ENCODE data around the gene CNTN6.

The CNTN6 gene

DNA sequence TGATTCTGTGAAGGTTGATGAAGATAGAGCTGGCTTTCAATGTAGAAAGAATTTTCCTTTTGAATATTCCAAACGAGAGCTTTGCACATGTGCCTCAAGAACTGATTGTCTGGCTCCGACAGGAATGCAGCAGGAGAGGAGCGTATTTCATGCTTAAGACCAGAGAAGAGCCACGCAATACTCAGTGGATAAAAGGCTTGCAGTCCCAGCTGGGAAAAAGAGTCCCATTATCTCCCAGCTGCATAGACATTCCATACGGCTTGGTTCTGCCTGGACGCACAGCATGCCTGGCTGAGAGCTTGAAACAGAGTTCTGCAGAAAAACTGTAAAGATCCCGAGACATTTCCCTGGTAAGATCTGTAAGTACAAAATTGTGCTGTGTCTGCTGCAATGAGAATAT, at the start of gene CNTN6:
CNTN6 (plus strand) TSS at position 254 of the 400 bp plus-strand sequence. CDS start 54,985 bp downstream, outside the sequence.
- no peak for DNase-seq

DNA sequence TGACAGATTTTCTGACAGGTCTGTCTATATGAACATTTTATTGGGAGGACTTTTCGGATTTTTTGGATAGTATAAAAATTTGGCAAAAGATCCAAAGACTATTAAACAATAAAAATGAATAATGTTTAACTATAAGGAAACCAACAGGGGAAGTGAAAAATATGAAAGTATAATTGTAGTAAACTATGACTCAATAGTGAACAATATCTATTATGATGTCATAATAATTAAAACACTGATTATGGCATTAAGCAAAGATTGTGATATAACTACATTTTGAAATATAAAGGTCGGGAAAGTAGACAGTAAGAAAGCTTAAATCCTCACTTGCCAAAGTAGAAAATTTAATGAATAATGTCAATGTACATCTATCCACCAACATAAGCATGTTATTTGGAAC, 44.3 kb upstream of the CNTN6 start:
- no peak for DNase-seq

DNA sequence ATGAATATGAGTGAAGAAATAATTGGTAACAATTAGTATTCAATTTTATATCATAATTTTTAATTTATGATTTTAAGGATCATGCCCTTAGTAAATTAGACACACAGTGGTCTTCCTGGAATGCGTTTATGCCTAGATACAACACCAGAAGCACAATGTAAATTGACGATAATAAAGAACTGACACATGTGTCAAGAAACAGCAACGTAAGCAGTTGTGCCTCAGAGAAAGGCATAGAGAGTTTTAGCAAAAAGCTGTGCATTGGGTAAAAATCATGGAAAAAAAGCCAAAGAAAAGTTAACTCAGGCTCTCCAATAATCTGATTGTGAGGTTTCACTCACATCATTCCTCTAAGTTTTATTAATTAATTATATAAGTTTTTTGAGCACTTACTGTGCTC, 37.0 kb upstream of the CNTN6 start:
- DNase-seq: no peak

DNA sequence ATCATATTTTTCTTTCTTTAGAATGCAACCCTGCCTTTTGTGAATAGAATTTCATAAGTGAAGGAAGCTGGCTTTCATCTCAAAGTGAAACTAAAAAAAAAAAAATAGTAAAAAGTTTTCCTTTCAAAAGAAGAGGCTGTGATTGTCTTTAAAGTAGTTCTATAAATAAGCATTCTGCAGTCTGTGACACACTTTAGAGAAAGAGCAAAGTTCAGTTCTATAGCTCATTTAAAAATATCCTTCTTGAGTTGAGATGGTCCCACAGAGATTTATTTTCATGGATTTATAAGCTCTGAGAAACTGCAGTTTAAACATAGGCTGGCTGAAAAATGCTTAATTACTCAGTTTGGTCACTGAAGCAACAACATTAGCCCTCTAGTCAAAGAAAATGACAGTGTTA, 36.1 kb upstream of the CNTN6 start:
- DNase-seq: no peak

DNA sequence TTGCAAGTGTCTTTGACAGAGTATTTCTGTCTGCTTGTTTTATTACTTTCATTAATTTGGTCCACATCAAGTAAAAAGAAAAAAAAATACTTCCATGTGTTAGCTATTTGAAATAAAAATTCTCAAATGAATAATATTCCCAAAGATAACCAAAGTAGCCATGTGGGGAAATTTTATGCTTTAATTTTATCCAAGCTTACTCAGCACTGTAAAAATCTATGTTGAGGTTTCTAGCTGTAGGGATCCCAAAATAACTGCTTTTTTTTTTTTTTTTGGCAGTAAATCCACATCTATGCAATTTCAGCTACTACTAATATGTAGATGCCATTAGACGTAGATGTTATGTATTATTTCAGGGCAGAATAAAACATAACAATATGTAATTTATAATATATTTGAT, 35.4 kb upstream of the CNTN6 start:
- DNase-seq: no peak

DNA sequence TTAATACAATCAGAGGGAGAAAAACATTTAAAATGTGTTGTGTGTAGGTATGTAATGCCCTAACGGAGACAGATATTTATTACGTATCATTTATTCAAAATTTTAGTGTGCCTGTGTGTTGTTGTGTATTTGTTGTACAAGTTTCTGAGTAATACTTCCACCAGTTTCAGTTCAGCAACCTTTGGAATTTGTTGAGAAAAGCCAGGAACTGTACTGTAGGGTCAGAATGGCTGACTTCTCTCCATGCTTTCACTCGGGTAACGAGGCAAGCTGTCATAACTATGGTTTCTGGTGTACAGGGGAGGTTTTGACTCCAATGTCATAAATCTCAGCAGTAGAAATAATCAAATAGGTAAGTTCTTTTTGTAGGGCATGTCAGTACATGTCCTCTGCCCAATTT, 23.8 kb upstream of the CNTN6 start:
- DNase-seq: no peak

DNA sequence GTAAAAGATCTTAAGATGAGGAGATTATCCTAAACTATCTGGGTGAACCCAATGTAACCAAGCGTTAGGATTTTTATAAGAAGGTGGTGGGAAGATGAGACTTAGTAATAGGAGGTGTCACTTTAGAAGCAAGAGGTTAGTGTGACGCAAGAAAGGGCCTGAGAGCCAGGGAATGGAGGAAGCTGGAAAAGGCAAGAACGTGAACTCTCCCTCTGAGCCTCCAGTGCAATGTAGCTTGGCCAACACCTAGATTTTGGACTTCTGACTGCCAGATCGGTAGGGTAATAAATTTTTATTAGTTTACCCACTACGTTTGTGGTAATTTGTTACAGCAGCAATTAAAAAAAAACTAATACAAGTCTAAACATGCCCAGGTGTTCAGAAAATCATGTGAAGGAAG, 20.8 kb upstream of the CNTN6 start:
- DNase-seq: no peak

DNA sequence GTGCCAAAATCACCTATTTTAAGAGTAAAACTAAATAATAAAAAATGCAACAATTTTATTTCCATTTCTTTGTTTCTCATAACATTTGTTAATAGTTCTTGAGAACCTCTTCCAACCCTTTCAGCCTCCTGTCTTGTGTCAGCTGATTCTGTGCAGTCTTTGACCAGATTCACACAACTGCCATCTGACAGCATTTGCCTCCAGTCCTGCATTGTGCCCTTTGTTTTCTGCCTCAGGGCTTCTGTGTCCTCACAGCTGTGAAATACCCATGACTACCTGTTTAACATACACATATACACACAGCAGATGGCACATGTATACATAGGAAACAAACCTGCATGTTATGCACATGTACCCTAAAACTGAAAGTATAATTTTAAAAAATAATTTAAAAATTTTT, 13.2 kb upstream of the CNTN6 start:
- DNase-seq: no peak

DNA sequence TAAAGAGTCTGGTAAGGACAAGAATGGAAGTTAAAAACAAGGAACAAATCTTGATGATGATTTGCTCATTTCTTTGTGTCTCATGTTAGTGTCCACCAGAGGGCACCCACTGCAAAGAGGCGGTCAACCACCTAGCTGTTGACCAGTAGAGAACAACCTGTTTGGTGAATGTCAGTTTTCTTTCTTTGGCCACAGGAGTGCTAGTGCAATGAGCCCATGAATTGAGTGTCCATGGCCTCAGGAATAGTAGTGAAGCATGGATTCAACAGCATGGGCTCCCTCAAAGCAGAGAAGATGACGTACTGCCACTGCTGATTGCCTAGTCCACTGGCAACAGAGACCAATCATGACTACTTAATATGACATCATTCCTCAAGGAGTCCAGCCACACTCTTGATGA, 10.7 kb upstream of the CNTN6 start:
- no peak for DNase-seq

DNA sequence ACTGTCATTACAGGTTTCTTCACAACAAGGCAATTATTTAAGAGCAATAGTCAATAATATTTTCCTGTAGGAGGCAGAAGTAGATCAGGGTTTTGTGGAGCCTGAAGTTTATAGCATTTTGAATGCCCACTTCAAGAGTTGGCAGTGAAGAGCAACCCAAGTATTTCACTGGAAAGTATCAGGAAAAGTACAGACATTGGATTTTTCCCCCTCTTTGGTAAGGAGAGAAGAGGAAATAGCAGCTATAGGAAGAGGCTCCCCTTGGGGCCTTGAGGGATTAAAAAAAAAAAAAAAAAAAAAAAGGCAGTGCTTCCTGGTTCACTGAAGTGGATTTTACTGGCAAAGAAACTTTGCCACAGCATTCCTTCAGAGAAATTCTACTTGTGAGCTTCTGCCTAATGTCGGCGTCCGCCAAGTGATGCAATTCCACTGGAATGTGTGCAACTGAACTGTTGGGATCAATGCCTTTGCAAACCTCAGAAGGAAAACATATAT, 5.7 kb upstream of the CNTN6 start:
- DNase-seq: no peak

DNA sequence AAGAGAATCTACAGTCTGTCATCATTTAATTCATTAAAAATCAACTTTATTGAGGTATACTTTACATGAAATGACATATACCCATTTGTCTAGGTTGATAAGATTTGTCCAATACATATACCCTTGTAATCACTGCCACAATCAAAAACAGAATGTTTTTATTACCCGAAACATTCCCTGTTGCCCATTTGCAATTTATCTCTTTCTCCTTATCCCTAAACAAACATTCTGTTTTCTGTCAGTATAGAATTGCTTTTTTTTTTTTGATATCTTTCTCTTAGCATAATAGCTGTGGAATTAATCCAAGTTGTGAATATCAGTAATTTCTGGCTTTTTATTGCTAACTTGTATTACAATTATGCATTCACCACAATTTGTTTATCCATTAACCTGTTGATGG, 4.3 kb upstream of the CNTN6 start:
- DNase-seq: no peak

DNA sequence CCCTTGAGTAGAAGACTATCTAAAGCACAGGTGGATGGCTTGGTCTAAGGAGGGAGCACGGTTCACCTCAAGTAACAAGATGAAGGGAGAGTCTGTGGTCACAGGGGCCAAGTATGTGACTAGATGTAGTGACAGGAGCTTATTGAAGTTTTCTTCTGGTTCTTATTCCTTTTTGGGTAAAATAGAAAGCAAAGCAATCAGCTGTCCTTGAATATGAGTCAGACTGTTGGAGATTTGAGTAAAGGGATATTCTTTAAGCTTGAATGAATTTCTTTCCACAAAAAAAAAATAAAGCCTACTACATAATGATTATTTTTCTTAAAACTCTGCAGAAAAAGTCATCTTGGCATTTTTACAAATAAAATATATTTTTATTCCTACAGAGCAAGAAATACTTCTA, 1.5 kb upstream of the CNTN6 start:
- DNase-seq: no peak

DNA sequence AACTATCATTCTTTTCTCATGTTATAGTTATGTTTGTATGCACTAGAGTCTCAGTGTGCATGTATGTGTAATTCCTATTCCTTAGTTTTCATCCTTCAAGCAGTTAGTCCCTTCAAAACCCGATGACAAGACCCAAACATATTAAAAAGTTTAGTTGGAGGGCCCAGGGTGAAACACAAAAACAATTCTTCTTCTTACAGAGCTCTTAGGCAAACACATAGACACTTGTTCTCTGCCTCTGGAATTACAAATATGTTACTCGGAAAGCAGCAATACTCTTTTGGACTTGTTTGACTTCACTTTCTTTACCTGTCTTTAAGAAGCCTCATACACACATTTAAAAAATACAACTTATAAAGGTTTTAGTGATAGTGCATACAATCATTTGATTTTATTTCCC, 763 bp upstream of the CNTN6 start:
- no peak for DNase-seq

DNA sequence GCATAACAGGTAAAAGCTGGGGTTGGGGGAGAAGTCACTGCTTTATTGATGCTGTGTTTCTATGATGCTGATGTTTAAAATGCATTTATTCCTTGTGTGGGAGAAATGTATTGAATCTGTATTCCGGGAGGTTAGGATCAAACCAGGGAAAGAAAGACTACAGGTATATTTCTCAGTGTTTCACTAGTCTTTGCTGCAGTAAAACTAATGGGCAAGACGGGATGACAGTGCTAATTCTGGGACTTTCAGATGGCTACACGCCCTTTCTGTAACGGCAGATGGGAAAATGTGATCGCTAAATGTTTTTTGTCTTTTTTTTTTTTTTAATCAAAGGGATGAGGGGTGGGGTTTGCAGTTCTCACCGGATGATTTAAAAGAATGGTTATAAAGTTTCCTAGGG, 393 bp downstream of the CNTN6 start:
- DNase-seq: no peak

DNA sequence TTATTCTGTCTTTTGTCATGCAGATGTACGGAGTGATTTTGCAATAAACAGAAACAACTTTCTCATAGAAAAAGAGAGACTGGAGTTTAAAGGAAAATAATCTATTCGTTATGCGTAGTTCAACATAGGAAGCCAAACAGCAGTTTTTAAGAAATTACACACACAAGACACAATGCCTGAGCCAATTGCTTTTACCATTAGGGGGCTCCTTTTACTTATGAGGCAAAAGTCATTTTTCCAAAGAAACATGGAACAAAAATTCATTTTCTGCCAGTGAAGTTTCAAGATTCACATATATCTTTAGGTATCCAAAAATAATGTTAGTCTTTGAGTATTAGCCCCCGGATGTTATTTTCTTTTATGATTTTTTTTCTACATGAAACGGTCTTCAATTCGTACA, 10.7 kb downstream of the CNTN6 start:
- DNase-seq: no peak

DNA sequence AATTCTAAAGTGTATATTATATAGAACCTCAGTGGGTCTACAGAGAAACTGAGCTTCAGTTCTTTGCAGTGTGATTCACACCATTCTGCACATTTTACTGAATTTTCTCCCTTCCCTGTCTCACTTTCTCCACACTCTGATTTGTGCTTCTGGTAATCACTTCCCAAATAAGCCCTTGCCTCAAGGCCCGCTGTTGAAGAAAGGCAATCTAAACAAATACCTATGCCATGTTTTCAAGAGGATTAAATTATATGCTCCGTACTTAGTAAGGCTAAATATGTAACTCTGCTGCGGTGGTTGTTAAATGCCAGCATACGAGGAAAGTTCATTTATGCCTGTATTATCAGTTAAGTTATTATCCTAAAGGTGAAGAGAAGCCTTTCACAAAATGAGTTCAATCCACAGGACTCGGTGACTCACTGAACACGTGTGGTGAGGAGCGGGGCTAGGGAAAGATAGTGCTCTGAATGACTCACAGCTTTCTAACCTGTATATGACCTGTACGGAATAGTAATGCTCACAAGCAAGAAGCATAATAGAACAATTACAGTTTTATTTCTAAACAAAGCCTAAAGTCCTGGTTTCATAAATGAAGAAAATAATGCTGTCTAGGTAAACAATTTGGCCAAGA, 25.1 kb downstream of the CNTN6 start:
- DNase-seq: no peak

DNA sequence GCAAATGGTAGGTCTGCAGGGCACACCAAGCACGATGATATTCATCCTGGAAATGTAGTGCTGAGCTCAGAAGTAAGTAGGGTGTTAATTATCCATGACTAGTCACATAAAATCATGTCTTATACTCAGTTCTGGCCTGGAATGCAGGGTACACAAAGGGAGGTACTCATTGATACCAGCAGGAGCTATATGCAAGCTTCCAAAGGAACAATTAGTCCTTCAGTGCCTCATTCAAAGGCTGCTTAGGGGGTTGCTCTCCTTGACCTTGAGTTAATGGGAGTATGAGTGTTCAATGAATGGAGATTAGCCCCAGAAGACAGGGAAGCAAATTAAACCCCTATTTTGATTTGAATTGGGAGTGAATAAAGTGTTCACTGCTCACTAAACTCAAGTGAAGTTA, 38.3 kb downstream of the CNTN6 start:
- no peak for DNase-seq

DNA sequence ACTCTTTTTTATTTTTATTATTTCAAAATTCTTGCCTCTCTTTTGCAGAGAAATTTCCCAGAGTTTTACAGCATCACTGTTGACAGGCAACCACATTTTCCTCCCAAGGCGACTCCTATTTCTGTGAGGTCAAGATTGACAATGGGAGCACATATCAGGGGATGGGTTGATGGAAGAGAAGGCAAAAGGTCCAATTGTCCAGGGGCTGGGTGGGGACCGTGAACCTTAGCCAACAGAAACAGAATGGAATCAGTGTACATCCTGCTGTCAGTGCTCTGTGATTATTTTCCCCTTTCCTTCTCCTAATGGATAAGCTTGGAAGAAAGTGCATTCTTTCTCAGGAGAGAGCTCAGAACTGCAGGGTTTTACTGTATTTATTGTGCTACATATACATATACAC, 42.4 kb downstream of the CNTN6 start:
- DNase-seq: no peak

DNA sequence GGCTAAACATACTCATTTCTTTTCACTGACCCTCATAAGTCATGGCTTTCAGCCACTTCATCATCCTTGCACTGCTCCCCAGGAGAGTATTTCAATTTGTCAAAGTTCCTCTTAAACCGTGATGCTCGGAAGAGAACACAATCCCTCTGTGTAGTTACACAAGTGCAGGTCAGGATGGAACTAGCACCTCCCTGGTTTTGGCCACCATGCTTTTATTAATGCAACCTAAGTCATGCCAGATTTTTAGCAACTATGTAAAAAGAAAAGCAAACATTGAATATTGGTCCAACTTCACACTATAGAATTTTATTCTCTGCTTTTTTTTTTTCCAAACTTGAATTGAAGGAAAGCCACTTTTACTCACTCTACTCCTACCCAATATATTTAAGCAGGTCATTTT, 45.2 kb downstream of the CNTN6 start:
- no peak for DNase-seq

DNA sequence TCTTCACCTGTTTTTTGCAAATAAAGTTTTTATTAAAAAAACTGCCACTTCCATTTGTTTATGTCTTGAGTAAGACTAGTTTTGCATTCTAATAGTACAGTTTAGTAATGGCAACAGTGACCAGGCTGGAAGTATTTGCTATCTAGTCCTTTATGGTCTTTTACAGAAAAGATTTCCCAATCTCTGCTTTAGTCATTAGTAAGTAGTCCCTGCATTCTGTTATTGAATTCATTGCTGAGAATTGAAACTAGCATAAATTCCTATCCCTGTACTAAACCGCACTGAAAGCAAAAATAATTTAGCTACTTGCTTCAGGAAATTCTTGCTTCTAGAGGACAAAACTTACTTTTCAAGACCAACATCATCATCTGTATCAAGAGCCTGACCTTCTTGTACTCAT, 46.2 kb downstream of the CNTN6 start:
- DNase-seq: no peak

DNA sequence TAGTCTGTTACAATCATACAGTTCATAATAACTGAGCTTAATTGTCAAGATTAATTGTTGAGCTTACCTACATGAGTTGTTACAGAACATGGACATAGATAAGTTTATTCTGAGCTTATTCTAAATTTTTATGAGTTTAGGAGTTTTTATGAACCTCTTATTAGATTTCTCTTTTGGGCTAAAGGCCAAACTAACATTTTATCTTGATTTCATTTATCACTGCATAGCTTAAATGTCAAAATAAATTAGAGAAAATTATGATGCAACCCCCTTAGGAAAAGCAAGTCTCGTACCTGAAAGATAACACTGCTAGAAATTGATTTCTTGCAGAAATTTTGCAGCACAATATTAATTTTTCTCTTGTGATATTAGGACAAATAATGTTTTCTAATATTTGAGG, 54.5 kb downstream of the CNTN6 start:
- no peak for DNase-seq

DNA sequence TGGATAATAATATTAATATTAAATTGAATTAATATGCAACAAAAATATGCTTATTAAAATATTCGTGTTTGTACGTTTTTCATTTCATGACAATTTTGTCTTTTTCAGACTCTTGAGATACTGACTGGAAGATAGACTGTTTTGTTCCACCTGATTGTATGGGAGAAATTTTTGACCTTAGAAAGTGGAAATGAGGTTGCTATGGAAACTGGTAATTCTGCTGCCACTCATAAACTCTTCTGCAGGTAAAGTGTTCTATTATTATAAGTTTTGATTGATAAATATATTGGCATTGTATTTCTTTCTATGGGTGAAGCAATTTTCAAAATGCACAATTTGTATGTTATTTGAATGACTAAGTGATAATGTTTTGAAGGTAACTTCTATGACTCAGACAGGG, 55.0 kb downstream of the CNTN6 start:
- DNase-seq: no peak

DNA sequence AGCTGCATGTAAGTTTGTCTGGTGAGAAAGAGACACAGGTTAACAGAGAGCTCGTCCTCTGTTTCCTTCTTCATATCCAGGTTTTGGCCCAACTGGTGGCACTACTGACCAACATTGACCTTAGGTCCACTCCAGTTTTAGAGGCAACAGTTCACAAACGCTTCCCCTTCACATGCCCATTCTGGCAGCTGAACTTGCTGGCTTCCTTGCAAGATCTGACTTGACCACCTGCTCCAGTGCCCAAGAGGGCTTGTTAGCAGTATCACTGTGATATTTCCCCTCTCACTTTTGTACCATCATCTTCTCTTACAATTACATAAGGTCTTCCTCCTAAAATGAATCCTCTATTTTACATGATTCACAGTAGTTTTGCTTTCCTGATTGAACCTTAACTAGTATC, 71.3 kb downstream of the CNTN6 start:
- DNase-seq: no peak

DNA sequence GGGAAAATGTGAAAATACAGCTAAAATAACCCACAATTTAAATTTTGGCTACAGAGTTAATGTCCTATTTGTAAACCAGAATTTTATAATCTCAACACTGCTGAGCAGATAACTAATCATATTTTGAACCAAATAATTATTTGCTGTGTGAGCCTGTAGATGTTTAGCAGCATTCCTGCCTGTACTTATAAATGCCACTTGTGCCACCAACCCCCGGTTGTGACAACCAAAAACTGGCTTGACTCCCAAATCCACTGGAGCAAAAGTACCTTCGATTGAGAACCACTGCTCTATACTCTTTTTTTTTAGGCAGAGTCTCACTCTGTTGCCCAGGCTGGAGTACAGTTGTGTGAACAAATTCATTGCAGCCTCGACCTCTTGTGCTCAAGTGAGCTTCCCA, 78.5 kb downstream of the CNTN6 start:
- DNase-seq: no peak

DNA sequence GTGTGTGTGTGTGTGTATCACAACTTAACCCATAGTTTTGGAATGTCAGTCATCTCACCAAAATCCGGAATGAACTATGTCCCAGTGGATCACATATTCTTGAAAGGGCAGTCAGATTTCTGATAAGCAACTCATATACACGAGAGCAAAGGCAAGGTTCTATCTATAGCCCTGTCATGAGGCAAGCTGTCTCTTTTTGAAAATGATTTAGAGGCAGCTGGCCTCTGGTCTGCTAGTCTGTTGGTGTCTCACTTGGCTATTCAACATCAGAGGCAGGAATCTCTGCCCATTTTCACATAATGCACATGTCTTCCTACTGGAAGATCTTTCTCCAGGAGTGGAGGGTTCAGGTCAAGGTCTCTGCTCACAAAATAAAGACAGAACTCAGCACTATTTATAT, 79.8 kb downstream of the CNTN6 start:
- DNase-seq: no peak

DNA sequence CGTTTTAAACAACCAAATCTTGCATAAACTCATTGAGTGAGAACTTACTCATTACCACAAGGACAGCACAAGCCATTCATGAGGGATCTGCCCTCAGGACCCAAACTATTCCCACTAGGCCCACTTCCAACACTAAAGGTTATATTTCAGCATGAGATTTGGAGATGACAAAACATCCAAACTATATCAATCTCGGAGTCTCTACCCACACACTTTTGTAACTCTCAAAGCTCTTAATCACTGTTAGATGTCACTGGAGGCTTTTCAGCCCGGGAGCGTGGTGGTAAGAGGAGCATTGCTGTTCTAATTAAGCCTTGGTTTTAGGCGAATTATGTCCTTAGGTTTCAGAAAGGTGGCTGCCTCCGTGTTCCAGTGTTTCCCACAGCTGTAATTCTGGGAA, 86.3 kb downstream of the CNTN6 start:
- no peak for DNase-seq

All from activated CD4-positive, alpha-beta T cell treated with anti-CD3 and anti-CD28 coated beads, Interleukin-2, amount 50 U/mL, for 1 hour (primary cell).